Karpas-422 (cell line): ENCODE data around the gene PPP1R13L. TPM values are rescaled to one million over a fixed set of nuclear protein-coding genes. Genes with fewer than 3 reads are reported as not detected.
A peak's percentile ranks its signal among the peaks of the same experiment; 100 is the strongest.

Experiments
- DNase-seq: peaks from one replicate; pipeline ENCODE4 v3.0.0-alpha.2; 2015
- H2AFZ ChIP-seq: fragments of 200-600 bp; sonication (generic); 2 replicates; pipeline ENCODE4 v1.6.1; 2014; ENCODE audit warnings: antibody characterized with exemption, low read length, mixed read lengths
- H3K27ac ChIP-seq: fragments of 200-600 bp; sonication (generic); 2 replicates; pipeline ENCODE4 v1.5.1; 2014; ENCODE audit warnings: mild to moderate bottlenecking, low read length, moderate library complexity
- H3K27me3 ChIP-seq: fragments of 200-600 bp; sonication (generic); 2 replicates; pipeline ENCODE4 v1.6.1; 2014; ENCODE audit warnings: low read length, mixed read lengths
- H3K36me3 ChIP-seq: fragments of 200-600 bp; sonication (generic); 2 replicates; pipeline ENCODE4 v1.6.1; 2014; ENCODE audit warnings: low read length, mixed read lengths; ENCODE audit not compliant: insufficient read depth
- H3K4me1 ChIP-seq: fragments of 200-600 bp; sonication (generic); 2 replicates; pipeline ENCODE4 v1.6.1; 2014; ENCODE audit warnings: mild to moderate bottlenecking, low read length, mixed read lengths
- H3K4me2 ChIP-seq: fragments of 200-600 bp; sonication (generic); 2 replicates; pipeline ENCODE4 v1.6.1; 2014; ENCODE audit warnings: low read length, low read depth, mild to moderate bottlenecking; ENCODE audit not compliant: poor library complexity, severe bottlenecking
- H3K4me3 ChIP-seq: fragments of 200-600 bp; sonication (generic); 2 replicates; pipeline ENCODE4 v1.5.1; 2014; ENCODE audit warnings: mild to moderate bottlenecking, antibody characterized with exemption, low read length, mixed read lengths
- H3K79me2 ChIP-seq: fragments of 200-600 bp; sonication (generic); 2 replicates; pipeline ENCODE4 v1.6.1; 2014; ENCODE audit warnings: mild to moderate bottlenecking, low read length, mixed read lengths
- H3K9ac ChIP-seq: fragments of 200-600 bp; sonication (generic); 2 replicates; pipeline ENCODE4 v1.6.0; 2014; ENCODE audit warnings: low read length
- H3K9me2 ChIP-seq: fragments of 200-600 bp; sonication (generic), shearing (Covaris generic); replicated peaks from 2 replicates; pipeline ENCODE4 v1.6.0; 2014; ENCODE audit warnings: mild to moderate bottlenecking, low read length, moderate library complexity; ENCODE audit not compliant: insufficient read depth
- H3K9me3 ChIP-seq: fragments of 300-700, 200-600 bp; sonication (generic); 2 replicates; pipeline ENCODE4 v1.6.1; 2014; ENCODE audit warnings: low read length, mixed read lengths
- H4K20me1 ChIP-seq: fragments of 200-600 bp; sonication (generic); 2 replicates; pipeline ENCODE4 v1.6.1; 2014; ENCODE audit warnings: mild to moderate bottlenecking, antibody characterized with exemption, low read length, low read depth; ENCODE audit not compliant: insufficient read depth
- total RNA-seq: library from RNA; depleted of rRNA; stranded (reverse); fragments of >200 nt; shearing (Covaris generic); gene quantifications from 2 replicates; pipeline ENCODE4 v1.2.3, GENCODE V29; 2014; ENCODE audit warnings: low replicate concordance

Gene PPP1R13L
- total RNA-seq, 1 experiment from 2014 or later: 1.1 TPM

DNA sequence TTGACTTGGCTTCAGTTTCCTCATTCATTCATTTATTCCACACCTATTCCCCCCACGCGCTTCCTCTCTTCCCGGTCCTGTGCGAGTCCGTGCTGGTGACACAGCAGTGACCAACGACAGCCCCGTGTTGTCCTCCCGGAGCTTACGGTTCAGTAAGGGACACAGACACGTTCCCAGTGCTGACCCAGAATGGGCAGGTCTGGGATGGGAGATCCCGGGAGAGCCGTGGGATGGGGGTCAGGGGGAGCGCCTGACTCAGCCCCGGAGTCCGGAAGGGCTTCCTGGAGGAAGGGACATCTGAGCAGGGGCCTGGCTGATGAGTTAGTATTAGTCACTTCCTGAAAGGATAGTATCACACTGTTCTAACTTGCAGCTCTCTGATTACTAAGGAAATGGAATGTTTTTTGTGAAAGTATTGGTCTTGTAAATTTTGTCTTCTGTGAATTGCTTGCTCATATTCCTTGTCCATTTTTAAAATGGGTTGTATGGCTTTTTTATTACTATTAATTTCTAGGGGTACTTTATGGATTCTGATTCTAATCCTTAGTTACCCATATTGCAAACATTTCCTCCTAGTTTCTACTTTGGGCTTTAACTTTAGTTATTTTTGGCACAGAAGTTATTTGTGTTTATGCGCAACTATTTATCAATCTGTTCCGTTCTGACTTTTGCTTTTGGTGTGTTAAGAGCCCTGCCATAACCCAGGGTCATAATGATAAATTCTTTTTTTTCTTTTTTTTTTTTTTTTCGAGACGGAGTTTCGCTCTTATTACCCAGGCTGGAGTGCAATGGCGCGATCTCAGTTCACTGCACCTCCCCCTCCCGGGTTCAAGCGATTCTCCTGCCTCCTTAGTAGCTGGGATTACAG, 19.6 kb upstream of the PPP1R13L start:
- Histone ChIP-seq H3K4me3 (peak overlapping the region; percentile 94), H3K4me2 (peak overlapping the region; percentile 100), H3K4me1 (peaks cover 38% of the 10 kb centered on the region), H2AFZ (peak overlapping the region; percentile 78), H3K27ac (peak overlapping the region; percentile 89), H3K9me2 (no peaks in the 10 kb centered on the region), H3K9ac (peak overlapping the region; percentile 97), H3K36me3 (no peaks in the 10 kb centered on the region), H3K27me3 (no peaks in the 10 kb centered on the region), H3K79me2 (peaks cover 14% of the 10 kb centered on the region), H4K20me1 (no peaks in the 10 kb centered on the region), H3K9me3 (no peaks in the 10 kb centered on the region)
- DNase-seq: peak; percentile 79

DNA sequence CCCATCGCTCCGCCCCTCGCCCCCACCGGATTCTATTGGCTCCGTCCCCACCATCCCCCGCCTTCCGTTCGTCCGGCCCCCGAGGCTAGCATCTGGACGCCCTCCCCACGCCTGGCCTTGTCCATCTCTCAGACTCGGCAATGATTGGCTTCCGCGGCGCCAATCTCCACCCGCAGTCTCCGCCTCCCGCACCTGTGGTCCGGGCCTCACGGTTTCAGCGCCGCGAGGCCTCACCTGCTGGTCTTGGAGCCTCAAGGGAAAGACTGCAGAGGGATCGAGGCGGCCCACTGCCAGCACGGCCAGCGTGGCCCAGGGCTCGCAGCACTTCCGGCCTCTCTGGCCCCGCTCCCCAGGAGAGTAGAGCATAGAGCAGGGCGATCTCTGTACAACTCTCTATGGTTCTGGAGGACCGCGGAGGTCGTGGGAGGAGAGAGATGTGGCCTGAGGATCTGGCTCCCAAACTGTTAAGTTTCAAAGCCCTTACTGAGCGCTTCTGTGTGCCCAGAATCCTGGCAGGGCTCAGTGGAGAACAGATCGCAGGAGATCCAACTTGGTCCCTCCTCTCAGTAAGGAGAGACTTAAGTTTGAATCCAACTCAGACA, 18.8 kb upstream of the PPP1R13L start, which contains the start of gene ERCC1:
Gene ERCC1, minus strand, starts transcription at position 329 of the 602 bp plus-strand sequence. CDS start 543 bp downstream, outside the sequence.
- H2AFZ ChIP-seq: peak within 1 kb of the TSS; percentile 78
- peaks cover 45% of the 10 kb centered on the region for H3K4me1 ChIP-seq
- H3K9me3 ChIP-seq: no peaks in the 10 kb centered on the region
- H3K9ac ChIP-seq: peak within 1 kb of the TSS; percentile 97
- peak within 1 kb of the TSS; percentile 89 for H3K27ac ChIP-seq
- H3K79me2 ChIP-seq: peaks cover 14% of the 10 kb centered on the region
- H3K9me2 ChIP-seq: no peaks in the 10 kb centered on the region
- H3K4me3 ChIP-seq: peak within 1 kb of the TSS; percentile 94
- no peaks in the 10 kb centered on the region for H3K27me3 ChIP-seq
- no peaks in the 10 kb centered on the region for H3K36me3 ChIP-seq
- no peaks in the 10 kb centered on the region for H4K20me1 ChIP-seq
- H3K4me2 ChIP-seq: peak within 1 kb of the TSS; percentile 100
- peak; percentile 99 for DNase-seq

DNA sequence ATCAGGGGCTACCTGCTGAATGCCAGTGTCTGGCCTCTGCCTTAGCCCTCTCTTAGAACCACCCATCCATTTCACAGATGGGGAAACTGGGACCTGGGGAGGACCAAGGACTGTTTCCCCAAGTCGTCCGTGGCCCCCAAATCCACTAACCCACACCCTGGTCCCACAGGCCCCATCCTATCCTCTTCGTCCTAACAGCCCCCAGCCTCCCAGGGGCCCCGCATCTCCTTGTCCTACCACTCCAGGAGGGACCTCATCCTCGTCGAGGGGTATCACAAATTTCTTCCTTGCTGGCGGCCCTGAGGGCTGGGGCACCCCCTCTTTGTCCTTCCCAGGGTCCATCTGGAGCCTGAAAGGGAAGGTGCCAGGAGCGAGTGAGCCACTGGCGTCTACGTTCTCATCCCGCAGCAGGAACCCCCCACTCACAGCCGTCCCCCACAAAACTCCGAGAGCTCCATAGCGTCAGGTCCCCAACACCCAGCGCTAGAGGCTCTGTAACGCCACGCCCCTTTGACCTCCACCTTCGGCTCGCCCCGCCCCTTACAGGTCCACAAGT, 18.2 kb upstream of the PPP1R13L start:
- Histone ChIP-seq H4K20me1 (no peaks in the 10 kb centered on the region), H3K36me3 (no peaks in the 10 kb centered on the region), H3K4me1 (peaks cover 46% of the 10 kb centered on the region), H3K27me3 (no peaks in the 10 kb centered on the region), H3K4me3 (peak overlapping the region; percentile 94), H3K9ac (peak overlapping the region; percentile 97), H3K9me3 (no peaks in the 10 kb centered on the region), H3K4me2 (peak overlapping the region; percentile 100), H3K79me2 (peaks cover 14% of the 10 kb centered on the region), H3K9me2 (no peaks in the 10 kb centered on the region), H2AFZ (0 out of 2 replicates have a peak overlapping the region, but pooled peaks have one; percentile 39), H3K27ac (peak overlapping the region; percentile 67)
- no peak for DNase-seq

DNA sequence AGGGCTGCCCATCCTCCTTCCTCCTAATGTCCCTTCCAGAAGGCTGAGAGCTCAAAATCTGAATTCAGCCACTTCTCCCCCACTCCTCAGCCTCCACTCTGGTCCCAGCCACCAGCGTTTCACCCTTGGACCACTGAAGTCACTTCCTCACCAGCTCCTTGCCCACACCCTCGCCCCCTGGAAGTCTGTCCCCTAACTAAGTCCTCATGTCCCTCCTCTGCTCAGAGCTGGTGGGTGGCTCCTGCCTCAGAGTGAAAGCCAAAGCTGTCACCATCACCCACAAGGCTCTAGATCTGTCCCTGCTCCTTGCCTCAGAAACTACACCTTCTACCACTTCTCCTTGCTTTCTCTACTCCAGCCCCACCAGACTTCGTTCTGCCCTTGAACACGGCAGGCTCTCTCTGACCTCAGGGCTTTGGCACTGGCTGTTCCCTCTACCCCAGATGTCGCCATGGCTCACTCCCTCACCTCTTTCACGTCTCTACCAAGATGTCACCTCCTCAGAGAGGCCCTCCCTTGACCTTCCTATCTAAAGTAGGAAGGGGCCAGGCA, 17.2 kb upstream of the PPP1R13L start:
- H3K27me3 ChIP-seq: no peaks in the 10 kb centered on the region
- DNase-seq: no peak
- H3K4me3 ChIP-seq: peak overlapping the region; percentile 23; the same call in 1 of the 2 replicates
- H3K36me3 ChIP-seq: peaks cover 3% of the 10 kb centered on the region; the same call in 1 of the 2 replicates
- no peak overlapping the region for H3K27ac ChIP-seq
- no peaks in the 10 kb centered on the region for H3K9me2 ChIP-seq
- H3K9ac ChIP-seq: peak overlapping the region; percentile 30
- H3K4me2 ChIP-seq: peak overlapping the region; percentile 100
- H2AFZ ChIP-seq: no peak overlapping the region
- H3K9me3 ChIP-seq: no peaks in the 10 kb centered on the region
- no peaks in the 10 kb centered on the region for H4K20me1 ChIP-seq
- peaks cover 14% of the 10 kb centered on the region for H3K79me2 ChIP-seq
- H3K4me1 ChIP-seq: peaks cover 46% of the 10 kb centered on the region

DNA sequence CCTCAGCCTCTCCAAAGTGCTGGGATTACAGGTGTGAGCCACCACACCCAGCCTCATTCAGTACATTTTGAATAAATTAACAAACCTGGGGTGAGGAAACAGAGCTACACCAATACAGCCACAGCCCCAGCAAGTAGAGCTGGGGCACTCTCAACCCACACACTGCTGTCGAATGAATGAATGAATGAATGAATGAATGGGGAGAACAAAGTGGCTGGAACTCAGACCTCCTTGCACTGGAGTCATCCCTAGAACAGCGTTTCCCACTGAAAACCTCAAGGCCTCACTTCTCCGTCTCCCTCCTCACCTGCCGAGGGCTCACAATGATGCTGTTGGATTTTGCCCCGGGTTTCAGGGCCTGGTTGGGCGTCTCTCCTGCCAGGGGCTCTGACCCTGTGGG, 16.0 kb upstream of the PPP1R13L start:
- Histone ChIP-seq H3K4me3 (no peak overlapping the region), H2AFZ (no peak overlapping the region), H3K36me3 (peaks cover 7% of the 10 kb centered on the region), H3K9me2 (no peaks in the 10 kb centered on the region), H4K20me1 (no peaks in the 10 kb centered on the region), H3K27me3 (no peaks in the 10 kb centered on the region), H3K27ac (no peak overlapping the region), H3K9me3 (no peaks in the 10 kb centered on the region), H3K79me2 (peaks cover 14% of the 10 kb centered on the region), H3K4me1 (peaks cover 46% of the 10 kb centered on the region), H3K9ac (no peak overlapping the region), H3K4me2 (no peak overlapping the region)
- DNase-seq: no peak

DNA sequence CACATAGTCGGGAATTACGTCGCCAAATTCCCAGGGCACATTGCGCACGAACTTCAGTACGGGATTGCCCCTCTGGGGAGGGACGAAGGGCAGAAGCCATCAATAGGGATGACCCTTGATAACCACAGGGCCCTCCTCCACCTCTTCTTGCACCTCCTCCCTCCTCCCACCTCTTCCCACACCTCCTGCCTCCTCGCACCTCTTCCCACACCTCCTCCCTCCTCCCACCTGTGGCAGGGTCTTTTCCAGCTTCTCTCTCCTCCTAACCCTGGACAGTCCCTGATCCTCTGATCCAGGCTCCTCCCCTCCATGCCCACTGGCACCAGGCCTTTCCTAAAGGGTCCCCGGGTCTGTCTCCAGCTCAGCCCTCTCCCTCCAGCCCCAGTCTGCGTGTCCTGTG, 15.5 kb upstream of the PPP1R13L start:
- H4K20me1 ChIP-seq: no peaks in the 10 kb centered on the region
- peak overlapping the region; percentile 70 for H3K4me2 ChIP-seq
- peaks cover 14% of the 10 kb centered on the region for H3K79me2 ChIP-seq
- H3K9me2 ChIP-seq: no peaks in the 10 kb centered on the region
- no peaks in the 10 kb centered on the region for H3K27me3 ChIP-seq
- peak overlapping the region; percentile 70; the same call in 1 of the 2 replicates for H3K9ac ChIP-seq
- H3K27ac ChIP-seq: peak overlapping the region; percentile 87
- peaks cover 10% of the 10 kb centered on the region for H3K36me3 ChIP-seq
- no peaks in the 10 kb centered on the region for H3K9me3 ChIP-seq
- H3K4me3 ChIP-seq: peak overlapping the region; percentile 57; the same call in 1 of the 2 replicates
- DNase-seq: no peak
- peaks cover 46% of the 10 kb centered on the region for H3K4me1 ChIP-seq
- H2AFZ ChIP-seq: no peak overlapping the region

DNA sequence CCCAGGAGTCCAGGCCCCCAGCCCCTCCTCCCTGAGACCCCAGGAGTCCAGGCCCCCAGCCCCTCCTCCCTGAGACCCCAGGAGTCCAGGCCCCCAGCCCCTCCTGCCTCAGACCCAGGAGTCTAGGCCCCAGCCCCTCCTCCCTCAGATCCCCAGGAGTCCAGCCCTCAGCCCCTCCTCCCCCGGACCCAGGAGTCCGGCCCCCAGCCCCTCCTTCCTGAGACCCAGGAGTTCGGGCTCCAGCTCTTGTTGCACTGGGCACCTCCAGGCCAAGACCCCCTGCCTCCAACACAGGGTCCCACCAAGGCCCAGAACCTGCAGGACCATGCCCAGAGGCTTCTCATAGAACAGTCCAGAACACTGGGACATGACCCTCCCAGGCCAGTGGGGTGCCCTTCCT, 15.0 kb upstream of the PPP1R13L start:
- peaks cover 14% of the 10 kb centered on the region for H3K79me2 ChIP-seq
- H3K27ac ChIP-seq: peak overlapping the region; percentile 87
- H3K4me3 ChIP-seq: peak overlapping the region; percentile 57; the same call in 1 of the 2 replicates
- H3K36me3 ChIP-seq: peaks cover 10% of the 10 kb centered on the region
- no peaks in the 10 kb centered on the region for H4K20me1 ChIP-seq
- H2AFZ ChIP-seq: no peak overlapping the region
- peak overlapping the region; percentile 70 for H3K9ac ChIP-seq
- H3K4me1 ChIP-seq: peaks cover 44% of the 10 kb centered on the region
- no peak for DNase-seq
- H3K4me2 ChIP-seq: peak overlapping the region; percentile 70
- H3K27me3 ChIP-seq: no peaks in the 10 kb centered on the region
- no peaks in the 10 kb centered on the region for H3K9me2 ChIP-seq
- no peaks in the 10 kb centered on the region for H3K9me3 ChIP-seq
